ENCODE measurements around the gene FAM229B. TPM values are rescaled to one million over a fixed set of nuclear protein-coding genes. Genes with fewer than 3 reads are reported as not detected.
A peak's percentile ranks its signal among the peaks of the same experiment; 100 is the strongest.
"Not testable (repeated sequence)": the region's sequence is repeated elsewhere in the genome, so short reads cannot be mapped to it uniquely, and the experiment has no call there.

Gene FAM229B
- total and polyA plus RNA-seq, 4 donors: 44.2 to 102 (median 86.8) TPM

- H3K27me3 ChIP-seq (ENCODE audit: control insufficient read depth, insufficient read depth, low read length): no peaks in the 10 kb centered on the region
- no peaks in the 10 kb centered on the region for H3K4me1 ChIP-seq (ENCODE audit: control insufficient read depth, insufficient read depth, low read length)
- DNase-seq (ENCODE audit: low read depth in 4 of 6, low spot score in 6 of 6): no peak
- H3K4me3 ChIP-seq (ENCODE audit: low read depth, low read length): no peak overlapping the region
- H3K27ac ChIP-seq (ENCODE audit: low read depth, low read length): no peak overlapping the region
- no peaks in the 10 kb centered on the region for H3K36me3 ChIP-seq (ENCODE audit: control insufficient read depth, insufficient read depth, low read length)
- no CpG with 5 or more reads among the region's 2 CpGs for WGBS (ENCODE audit: insufficient coverage)
- H3K9me3 ChIP-seq (ENCODE audit: control insufficient read depth, insufficient read depth, low read length): no peaks in the 10 kb centered on the region
Measured at GRCh38 chr6:112096901-112097300, 9.5 kb downstream of the FAM229B start.

- peaks cover 3% of the 10 kb centered on the region for H3K9me3 ChIP-seq (ENCODE audit: control insufficient read depth, insufficient read depth, low read length)
- no peak for DNase-seq (ENCODE audit: low read depth in 4 of 6, low spot score in 6 of 6)
- no peaks in the 10 kb centered on the region for H3K27me3 ChIP-seq (ENCODE audit: control insufficient read depth, insufficient read depth, low read length)
- H3K4me3 ChIP-seq (ENCODE audit: low read depth, low read length): no peak overlapping the region
- H3K36me3 ChIP-seq (ENCODE audit: control insufficient read depth, insufficient read depth, low read length): peaks cover 4% of the 10 kb centered on the region
- no peaks in the 10 kb centered on the region for H3K4me1 ChIP-seq (ENCODE audit: control insufficient read depth, insufficient read depth, low read length)
- 70% methylated on average over 2 of the region's 4 CpGs for WGBS (ENCODE audit: insufficient coverage)
- H3K27ac ChIP-seq (ENCODE audit: low read depth, low read length): no peak overlapping the region
Measured at GRCh38 chr6:112100561-112100960, 13.2 kb downstream of the FAM229B start.

DNA sequence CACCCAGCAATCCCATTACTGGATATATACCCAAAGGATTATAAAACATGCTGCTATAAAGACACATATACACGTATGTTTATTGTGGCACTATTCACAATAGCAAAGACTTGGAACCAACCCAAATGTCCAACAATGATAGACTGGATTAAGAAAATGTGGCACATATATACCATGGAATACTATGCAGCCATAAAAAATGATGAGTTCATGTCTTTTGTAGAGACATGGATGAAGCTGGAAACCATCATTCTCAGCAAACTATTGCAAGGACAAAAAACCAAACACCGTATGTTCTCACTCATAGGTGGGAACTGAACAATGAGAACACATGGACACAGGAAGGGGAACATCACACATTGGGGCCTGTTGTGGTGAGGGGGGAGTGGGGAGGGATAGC is 18.6 kb downstream of the FAM229B start:
- not testable (repeated sequence) for H3K27ac ChIP-seq (ENCODE audit: low read depth, low read length); H3K27me3 ChIP-seq (ENCODE audit: control insufficient read depth, insufficient read depth, low read length); H3K9me3 ChIP-seq (ENCODE audit: control insufficient read depth, insufficient read depth, low read length); DNase-seq (ENCODE audit: low read depth in 4 of 6, low spot score in 6 of 6); H3K4me3 ChIP-seq (ENCODE audit: low read depth, low read length); H3K4me1 ChIP-seq (ENCODE audit: control insufficient read depth, insufficient read depth, low read length)
- H3K36me3 ChIP-seq (ENCODE audit: control insufficient read depth, insufficient read depth, low read length): peaks cover 16% of the 10 kb centered on the region
- no CpG with 5 or more reads among the region's 2 CpGs for WGBS (ENCODE audit: insufficient coverage)

DNA sequence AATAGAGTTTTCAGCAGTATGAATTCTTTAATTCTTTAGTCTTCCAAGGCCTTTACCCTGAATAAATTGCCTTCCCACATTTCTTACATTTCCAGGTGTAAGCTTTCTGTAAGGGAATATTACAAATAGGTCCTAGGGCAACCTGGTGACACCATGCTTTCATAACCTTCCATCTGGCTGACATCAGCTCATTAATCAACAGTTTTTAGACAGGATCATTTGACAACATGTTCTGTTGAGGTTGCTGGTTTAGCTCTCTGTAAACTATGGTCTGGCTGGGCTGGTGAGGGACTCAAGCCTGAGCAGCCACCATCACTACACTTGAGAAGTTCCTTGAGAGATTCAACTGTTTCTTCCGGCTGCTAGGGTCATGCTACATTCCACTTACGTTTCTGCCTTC is 19.2 kb downstream of the FAM229B start:
- Histone ChIP-seq H3K9me3 (ENCODE audit: control insufficient read depth, insufficient read depth, low read length) (peaks cover 3% of the 10 kb centered on the region), H3K27ac (ENCODE audit: low read depth, low read length) (no peak overlapping the region), H3K27me3 (ENCODE audit: control insufficient read depth, insufficient read depth, low read length) (no peaks in the 10 kb centered on the region), H3K36me3 (ENCODE audit: control insufficient read depth, insufficient read depth, low read length) (peaks cover 16% of the 10 kb centered on the region), H3K4me1 (ENCODE audit: control insufficient read depth, insufficient read depth, low read length) (no peaks in the 10 kb centered on the region), H3K4me3 (ENCODE audit: low read depth, low read length) (no peak overlapping the region)
- WGBS (ENCODE audit: insufficient coverage): 100% methylated on average over 1 of the region's 2 CpGs
- DNase-seq (ENCODE audit: low read depth in 4 of 6, low spot score in 6 of 6): no peak

GRCh38 chr6:112109262-112109661 is 21.9 kb downstream of the FAM229B start:
- no peaks in the 10 kb centered on the region for H3K27me3 ChIP-seq (ENCODE audit: control insufficient read depth, insufficient read depth, low read length)
- H3K4me3 ChIP-seq (ENCODE audit: low read depth, low read length): no peak overlapping the region
- H3K9me3 ChIP-seq (ENCODE audit: control insufficient read depth, insufficient read depth, low read length): peaks cover 2% of the 10 kb centered on the region
- peak in 1 of 6 donors; percentile 16 for DNase-seq (ENCODE audit: low read depth in 4 of 6, low spot score in 6 of 6)
- H3K27ac ChIP-seq (ENCODE audit: low read depth, low read length): no peak overlapping the region
- 15% methylated on average over 7 of the region's 9 CpGs for WGBS (ENCODE audit: insufficient coverage)
- H3K36me3 ChIP-seq (ENCODE audit: control insufficient read depth, insufficient read depth, low read length): peaks cover 12% of the 10 kb centered on the region
- no peaks in the 10 kb centered on the region for H3K4me1 ChIP-seq (ENCODE audit: control insufficient read depth, insufficient read depth, low read length)

DNA sequence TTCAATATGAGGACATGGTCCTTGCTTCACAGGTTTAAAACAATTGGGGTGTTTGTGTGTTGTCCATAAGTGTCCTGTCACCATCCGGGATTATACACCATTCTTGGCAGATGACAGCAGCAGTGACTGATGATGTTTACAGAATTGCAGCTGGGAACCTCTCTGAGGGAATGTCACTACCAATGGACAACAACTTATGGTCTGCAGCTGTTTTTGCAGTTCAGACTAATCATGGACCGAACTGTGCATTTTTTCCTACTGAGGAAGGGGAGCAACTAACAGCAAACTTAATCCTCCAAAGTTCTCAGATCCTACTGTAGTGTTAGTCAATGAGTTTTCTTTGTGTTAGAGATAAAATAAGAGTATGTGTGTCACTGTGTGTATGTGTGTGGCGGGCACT is 26.0 kb downstream of the FAM229B start:
- WGBS (ENCODE audit: insufficient coverage): 56% methylated on average over 1 of the region's 3 CpGs
- Histone ChIP-seq H3K27ac (ENCODE audit: low read depth, low read length) (no peak overlapping the region), H3K27me3 (ENCODE audit: control insufficient read depth, insufficient read depth, low read length) (no peaks in the 10 kb centered on the region), H3K9me3 (ENCODE audit: control insufficient read depth, insufficient read depth, low read length) (no peaks in the 10 kb centered on the region), H3K4me3 (ENCODE audit: low read depth, low read length) (no peak overlapping the region), H3K36me3 (ENCODE audit: control insufficient read depth, insufficient read depth, low read length) (peaks cover 3% of the 10 kb centered on the region), H3K4me1 (ENCODE audit: control insufficient read depth, insufficient read depth, low read length) (no peaks in the 10 kb centered on the region)
- peak in 1 of 6 donors; percentile 32 for DNase-seq (ENCODE audit: low read depth in 4 of 6, low spot score in 6 of 6)

- H3K27ac ChIP-seq (ENCODE audit: low read depth, low read length): no peak overlapping the region
- no peaks in the 10 kb centered on the region for H3K9me3 ChIP-seq (ENCODE audit: control insufficient read depth, insufficient read depth, low read length)
- DNase-seq (ENCODE audit: low read depth in 4 of 6, low spot score in 6 of 6): peak in 1 of 6 donors; percentile 40
- H3K36me3 ChIP-seq (ENCODE audit: control insufficient read depth, insufficient read depth, low read length): peaks cover 3% of the 10 kb centered on the region
- H3K4me3 ChIP-seq (ENCODE audit: low read depth, low read length): no peak overlapping the region
- H3K27me3 ChIP-seq (ENCODE audit: control insufficient read depth, insufficient read depth, low read length): no peaks in the 10 kb centered on the region
- H3K4me1 ChIP-seq (ENCODE audit: control insufficient read depth, insufficient read depth, low read length): no peaks in the 10 kb centered on the region
Measured at GRCh38 chr6:112113918-112114317, 26.5 kb downstream of the FAM229B start.

DNA sequence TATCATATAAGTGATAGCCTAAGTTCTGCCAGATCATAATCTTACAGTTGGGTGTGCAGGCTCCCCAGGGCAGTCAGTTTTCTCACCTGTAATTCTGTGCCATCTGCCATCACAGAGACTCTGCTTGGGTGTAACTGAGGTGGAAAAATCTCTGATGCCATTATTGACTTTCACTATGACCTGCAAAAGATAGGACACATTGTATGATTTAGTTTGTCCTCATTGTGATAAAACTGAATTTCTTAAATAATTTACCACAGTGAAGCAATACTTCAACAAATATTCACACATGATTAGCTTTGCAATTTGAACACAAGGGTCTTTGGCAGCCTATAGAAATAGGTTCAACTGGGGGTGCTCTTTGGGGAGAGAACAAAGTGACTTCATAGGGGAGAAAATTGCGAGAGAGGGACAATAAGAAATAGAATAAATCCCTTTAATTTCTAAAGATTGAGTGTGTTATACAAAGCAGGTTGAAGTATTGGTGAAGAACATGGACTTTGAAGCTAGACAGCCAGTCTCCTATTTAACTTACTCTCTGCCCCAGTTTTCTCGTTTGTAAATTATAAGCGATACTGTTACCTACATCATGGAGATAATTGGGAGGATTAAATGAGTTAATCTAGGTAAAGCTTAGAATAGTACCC is 27.3 kb downstream of the FAM229B start:
- Histone ChIP-seq H3K9me3 (ENCODE audit: control insufficient read depth, insufficient read depth, low read length) (no peaks in the 10 kb centered on the region), H3K27me3 (ENCODE audit: control insufficient read depth, insufficient read depth, low read length) (no peaks in the 10 kb centered on the region), H3K36me3 (ENCODE audit: control insufficient read depth, insufficient read depth, low read length) (no peaks in the 10 kb centered on the region), H3K27ac (ENCODE audit: low read depth, low read length) (no peak overlapping the region), H3K4me3 (ENCODE audit: low read depth, low read length) (no peak overlapping the region), H3K4me1 (ENCODE audit: control insufficient read depth, insufficient read depth, low read length) (no peaks in the 10 kb centered on the region)
- WGBS (ENCODE audit: insufficient coverage): no CpG with 5 or more reads among the region's 3 CpGs
- DNase-seq (ENCODE audit: low read depth in 4 of 6, low spot score in 6 of 6): no peak

GRCh38 chr6:112116221-112116620 is 28.8 kb downstream of the FAM229B start:
- no CpG with 5 or more reads among the region's 1 CpG for WGBS (ENCODE audit: insufficient coverage)

DNA sequence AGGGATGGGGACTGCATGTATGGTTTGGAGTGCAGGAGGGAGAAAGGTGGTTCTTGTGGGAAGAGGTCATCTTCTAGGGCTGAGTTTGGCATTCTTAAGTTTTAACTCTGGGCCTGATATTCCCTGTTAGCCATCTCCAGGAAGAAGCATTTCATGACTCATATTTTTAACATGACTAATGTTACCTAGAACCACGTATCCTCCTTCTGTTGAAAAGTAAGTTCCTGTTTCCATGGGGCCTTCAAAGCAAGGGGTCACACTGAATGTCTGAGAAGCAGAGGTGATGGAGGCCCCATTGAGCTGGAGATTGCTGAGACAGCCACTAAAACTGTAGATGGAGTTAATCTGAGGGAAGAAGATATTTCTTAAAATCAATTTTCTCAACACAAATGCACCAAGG is 30.2 kb downstream of the FAM229B start:
- H3K4me3 ChIP-seq (ENCODE audit: low read depth, low read length): no peak overlapping the region
- no peak for DNase-seq (ENCODE audit: low read depth in 4 of 6, low spot score in 6 of 6)
- no peaks in the 10 kb centered on the region for H3K36me3 ChIP-seq (ENCODE audit: control insufficient read depth, insufficient read depth, low read length)
- H3K4me1 ChIP-seq (ENCODE audit: control insufficient read depth, insufficient read depth, low read length): no peaks in the 10 kb centered on the region
- H3K27ac ChIP-seq (ENCODE audit: low read depth, low read length): no peak overlapping the region
- 100% methylated on average over 1 of the region's 1 CpG for WGBS (ENCODE audit: insufficient coverage)
- H3K9me3 ChIP-seq (ENCODE audit: control insufficient read depth, insufficient read depth, low read length): no peaks in the 10 kb centered on the region
- H3K27me3 ChIP-seq (ENCODE audit: control insufficient read depth, insufficient read depth, low read length): no peaks in the 10 kb centered on the region

More at GRCh38 chr6:112116221-112116620, 28.8 kb downstream of the FAM229B start:
- no peaks in the 10 kb centered on the region for H3K4me1 ChIP-seq (ENCODE audit: control insufficient read depth, insufficient read depth, low read length)
- H3K9me3 ChIP-seq (ENCODE audit: control insufficient read depth, insufficient read depth, low read length): no peaks in the 10 kb centered on the region
- no peaks in the 10 kb centered on the region for H3K27me3 ChIP-seq (ENCODE audit: control insufficient read depth, insufficient read depth, low read length)
- no peak for DNase-seq (ENCODE audit: low read depth in 4 of 6, low spot score in 6 of 6)
- no peaks in the 10 kb centered on the region for H3K36me3 ChIP-seq (ENCODE audit: control insufficient read depth, insufficient read depth, low read length)
- no peak overlapping the region for H3K4me3 ChIP-seq (ENCODE audit: low read depth, low read length)
- H3K27ac ChIP-seq (ENCODE audit: low read depth, low read length): no peak overlapping the region
